Kidney epithelial cell (primary cell): ENCODE data around the gene UBE2B. TPM values are rescaled to one million over a fixed set of nuclear protein-coding genes. Genes with fewer than 3 reads are reported as not detected.
"Not testable (repeated sequence)": the region's sequence is repeated elsewhere in the genome, so short reads cannot be mapped to it uniquely, and the experiment has no call there.

Source experiments
- DNase-seq: peaks from one replicate; pipeline ENCODE4 v3.0.0-alpha.2; 2010; ENCODE audit warnings: low read depth
- H3K27me3 ChIP-seq: 2 replicates; pipeline ENCODE4 v1.6.0; 2011; ENCODE audit warnings: low read length; ENCODE audit not compliant: control insufficient read depth, insufficient read depth
- H3K36me3 ChIP-seq: 2 replicates; pipeline ENCODE4 v1.5.1; 2011; ENCODE audit warnings: low read length; ENCODE audit not compliant: control insufficient read depth, insufficient read depth
- H3K4me3 ChIP-seq: 2 replicates; pipeline ENCODE4 v1.5.1; 2011; ENCODE audit warnings: low read depth, mild to moderate bottlenecking, control low read depth, low read length
- CTCF ChIP-seq: IDR thresholded peaks from 2 replicates; pipeline ENCODE4 v1.5.1; 2011; ENCODE audit warnings: mild to moderate bottlenecking, moderate library complexity, low read length, control low read depth, inconsistent platforms; ENCODE audit not compliant: insufficient read depth, poor library complexity, severe bottlenecking
- total RNA-seq: library from RNA; depleted of rRNA; stranded (reverse); fragments of >200 nt; gene quantifications from 2 replicates; pipeline ENCODE4 v1.2.3, GENCODE V29; 2015

UBE2B gene
- total RNA-seq, 1 donor from 2014 or later = 31.2 TPM

- no peak for TF ChIP-seq CTCF
- no peaks in the 10 kb centered on the region for H3K36me3 ChIP-seq
- H3K4me3 ChIP-seq = no peak overlapping the region
- DNase-seq = no peak
- no peaks in the 10 kb centered on the region for H3K27me3 ChIP-seq
These were observed 21.9 kb upstream of the UBE2B start for GRCh38 chr5:134349463-134349862.

GRCh38 chr5:134355681-134356080, 15.7 kb upstream of the UBE2B start:
- H3K27me3 ChIP-seq = no peaks in the 10 kb centered on the region
- H3K4me3 ChIP-seq = no peak overlapping the region
- no peak for TF ChIP-seq CTCF
- DNase-seq = no peak
- no peaks in the 10 kb centered on the region for H3K36me3 ChIP-seq

- TF ChIP-seq CTCF = no peak
- Histone ChIP-seq H3K4me3 (no peak overlapping the region), H3K36me3 (no peaks in the 10 kb centered on the region), H3K27me3 (no peaks in the 10 kb centered on the region)
- DNase-seq = no peak
These were observed 5.8 kb upstream of the UBE2B start for GRCh38 chr5:134365604-134366003.

- Histone ChIP-seq H3K27me3 (no peaks in the 10 kb centered on the region), H3K36me3 (no peaks in the 10 kb centered on the region), H3K4me3 (peak overlapping the region; percentile 66)
- DNase-seq = no peak
- TF ChIP-seq CTCF = no peak
These were observed 978 bp upstream of the UBE2B start for GRCh38 chr5:134370311-134370870.

- peak overlapping the region; percentile 66 for H3K4me3 ChIP-seq
- no peak for TF ChIP-seq CTCF
- no peaks in the 10 kb centered on the region for H3K27me3 ChIP-seq
- H3K36me3 ChIP-seq = no peaks in the 10 kb centered on the region
- DNase-seq = no peak
These were observed 518 bp downstream of the UBE2B start for GRCh38 chr5:134371834-134372340.

- not testable (repeated sequence) for DNase-seq, H3K4me3 ChIP-seq, H3K36me3 ChIP-seq, H3K27me3 ChIP-seq
These were observed 2.3 kb downstream of the UBE2B start for GRCh38 chr5:134373633-134374032.
